ENCODE results near the gene HRCT1. TPM values are rescaled to one million over a fixed set of nuclear protein-coding genes. Genes with fewer than 3 reads are reported as not detected.

HRCT1 gene
- total and polyA plus RNA-seq, 12 donors = 0.35 to 5.9 (median 1.7) TPM; not detected in 3

DNA sequence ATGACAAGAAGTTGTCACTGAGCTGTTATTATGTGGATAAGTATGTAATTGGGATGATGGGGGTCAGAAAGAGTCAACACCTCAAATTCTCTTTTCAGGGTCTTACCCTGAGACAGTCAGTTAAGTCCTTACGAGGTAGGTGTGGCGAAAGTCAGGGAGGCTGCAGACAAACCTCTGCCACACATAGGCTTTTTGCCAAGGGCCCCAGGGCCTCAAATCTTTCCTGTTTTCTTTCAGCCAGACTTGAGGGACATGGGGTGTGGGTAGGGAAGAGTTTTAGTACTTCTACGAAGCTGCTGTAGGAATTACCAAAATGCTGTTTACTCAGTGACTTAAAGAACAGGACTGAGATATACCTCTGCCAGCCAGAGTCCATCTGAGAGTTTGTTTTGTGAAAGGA is 38.2 kb downstream of the HRCT1 start:
- H3K9me3 ChIP-seq (replicated peaks in 1 of 3) = no peaks in the 10 kb centered on the region
- intact Hi-C loops (cut with DNase I) = loop anchor here in 1 of 2 donors (2.0 kb wide), 1 partner anchor 41 kb away; no protein-coding TSS in a partner anchor
- H3K27me3 ChIP-seq = no peaks in the 10 kb centered on the region
- peaks cover 0 to 5% of the 10 kb centered on the region in 2 donors for H3K4me1 ChIP-seq (replicated peaks in 1 of 2)
- WGBS, 4 donors = 90 to 95% (median 92%) methylated on average over 3 of the region's 3 CpGs
- no peak for TF ChIP-seq POLR2A (IDR thresholded peaks at IDR 0.05)
- TF ChIP-seq, protein P1, sequence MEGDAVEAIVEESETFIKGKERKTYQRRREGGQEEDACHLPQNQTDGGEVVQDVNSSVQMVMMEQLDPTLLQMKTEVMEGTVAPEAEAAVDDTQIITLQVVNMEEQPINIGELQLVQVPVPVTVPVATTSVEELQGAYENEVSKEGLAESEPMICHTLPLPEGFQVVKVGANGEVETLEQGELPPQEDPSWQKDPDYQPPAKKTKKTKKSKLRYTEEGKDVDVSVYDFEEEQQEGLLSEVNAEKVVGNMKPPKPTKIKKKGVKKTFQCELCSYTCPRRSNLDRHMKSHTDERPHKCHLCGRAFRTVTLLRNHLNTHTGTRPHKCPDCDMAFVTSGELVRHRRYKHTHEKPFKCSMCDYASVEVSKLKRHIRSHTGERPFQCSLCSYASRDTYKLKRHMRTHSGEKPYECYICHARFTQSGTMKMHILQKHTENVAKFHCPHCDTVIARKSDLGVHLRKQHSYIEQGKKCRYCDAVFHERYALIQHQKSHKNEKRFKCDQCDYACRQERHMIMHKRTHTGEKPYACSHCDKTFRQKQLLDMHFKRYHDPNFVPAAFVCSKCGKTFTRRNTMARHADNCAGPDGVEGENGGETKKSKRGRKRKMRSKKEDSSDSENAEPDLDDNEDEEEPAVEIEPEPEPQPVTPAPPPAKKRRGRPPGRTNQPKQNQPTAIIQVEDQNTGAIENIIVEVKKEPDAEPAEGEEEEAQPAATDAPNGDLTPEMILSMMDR (IDR thresholded peaks at IDR 0.05) = no peak
- no peak for DNase-seq
- no peaks in the 10 kb centered on the region for H3K36me3 ChIP-seq (replicated peaks in 1 of 2)
- no peak overlapping the region for H3K4me3 ChIP-seq
- H3K27ac ChIP-seq = no peak overlapping the region

DNA sequence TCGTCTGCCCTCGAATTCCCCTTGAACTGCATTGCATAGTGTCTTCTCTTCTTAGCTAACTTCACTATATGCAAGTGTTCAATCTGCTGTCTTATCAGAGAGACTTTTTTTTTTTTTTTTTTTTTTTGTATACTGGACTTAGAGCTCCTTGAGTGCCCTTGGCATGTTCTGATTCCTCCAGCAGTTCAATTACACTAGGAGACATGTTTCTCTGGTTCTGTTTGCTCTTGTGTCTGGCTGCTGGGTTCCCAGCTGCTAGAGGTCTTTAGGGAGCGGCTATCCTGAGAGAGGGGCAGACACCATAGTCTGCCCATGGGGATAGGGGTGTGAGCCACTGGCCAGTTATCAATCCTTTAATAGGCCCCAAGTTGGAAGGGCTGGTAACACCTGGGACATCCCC is 38.8 kb downstream of the HRCT1 start:
- WGBS, 4 donors = 78 to 95% (median 84%) methylated on average over 3 of the region's 3 CpGs
- H3K4me1 ChIP-seq (replicated peaks in 1 of 2) = peaks cover 0 to 5% of the 10 kb centered on the region in 2 donors
- TF ChIP-seq POLR2A (IDR thresholded peaks at IDR 0.05) = no peak
- TF ChIP-seq, protein P1 (IDR thresholded peaks at IDR 0.05) = no peak
- H3K4me3 ChIP-seq = no peak overlapping the region
- no peak overlapping the region for H3K27ac ChIP-seq
- H3K9me3 ChIP-seq (replicated peaks in 1 of 3) = no peaks in the 10 kb centered on the region
- H3K27me3 ChIP-seq = no peaks in the 10 kb centered on the region
- no peaks in the 10 kb centered on the region for H3K36me3 ChIP-seq (replicated peaks in 1 of 2)
- DNase-seq = no peak
- intact Hi-C loops (cut with DNase I) = loop anchor here (2.0 to 5.0 kb wide), 2 partner anchors 38 to 42 kb away; partner anchors contain the start of genes HRCT1 (in 1 of the 2) and SPAAR (in 1 of the 2)

DNA sequence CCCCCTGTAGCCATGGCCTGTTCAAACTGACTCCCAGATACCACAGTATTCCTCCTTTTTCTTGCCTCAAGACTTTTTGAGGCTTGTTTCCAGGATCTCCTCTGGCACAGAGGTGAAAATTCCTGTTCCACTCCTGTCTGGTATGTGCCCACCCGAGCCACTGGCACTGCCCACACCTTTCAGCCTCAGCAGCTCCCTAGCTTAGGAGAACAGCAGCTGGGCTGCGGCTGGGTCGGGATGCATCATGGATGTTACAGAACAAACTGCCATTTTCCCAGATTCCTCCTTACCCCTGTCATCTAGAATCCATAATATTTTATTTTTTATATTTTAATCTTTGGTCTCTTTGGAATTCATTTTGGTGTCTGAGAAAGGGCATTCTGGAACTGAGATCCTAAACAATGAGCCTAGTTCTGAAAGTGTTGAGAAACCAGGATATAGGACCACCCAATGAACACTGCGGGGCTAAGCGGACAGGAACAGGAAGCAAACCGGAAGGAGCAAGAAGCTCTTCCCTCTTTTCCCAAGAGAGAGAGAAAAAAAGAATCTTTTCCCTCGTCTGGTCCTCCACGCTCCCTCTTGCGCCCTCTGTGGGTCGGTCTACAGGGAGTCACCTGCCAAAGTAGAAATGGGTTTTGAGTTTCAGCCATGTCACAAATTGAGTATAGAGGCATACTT is 39.5 kb downstream of the HRCT1 start:
- Histone ChIP-seq H3K27ac (no peak overlapping the region), H3K4me3 (peak overlapping the region in 1 of 4 donors; percentile 32), H3K4me1 (replicated peaks in 1 of 2) (peaks cover 0 to 5% of the 10 kb centered on the region in 2 donors), H3K27me3 (no peaks in the 10 kb centered on the region), H3K36me3 (replicated peaks in 1 of 2) (no peaks in the 10 kb centered on the region), H3K9me3 (replicated peaks in 1 of 3) (no peaks in the 10 kb centered on the region)
- 24 to 26% (median 26%) methylated on average over 10 of the region's 10 CpGs for WGBS, 4 donors
- intact Hi-C loops (cut with DNase I) = loop anchor here (2.0 to 5.0 kb wide), 2 partner anchors 38 to 43 kb away; partner anchors contain the start of genes HRCT1 (in 1 of the 2) and SPAAR (in 1 of the 2)
- TF ChIP-seq, protein P1 (IDR thresholded peaks at IDR 0.05) = peak; percentile 72 to 91 (median 84)
- TF ChIP-seq POLR2A (IDR thresholded peaks at IDR 0.05) = no peak
- peak; percentile 78 to 89 (median 83) for DNase-seq

DNA sequence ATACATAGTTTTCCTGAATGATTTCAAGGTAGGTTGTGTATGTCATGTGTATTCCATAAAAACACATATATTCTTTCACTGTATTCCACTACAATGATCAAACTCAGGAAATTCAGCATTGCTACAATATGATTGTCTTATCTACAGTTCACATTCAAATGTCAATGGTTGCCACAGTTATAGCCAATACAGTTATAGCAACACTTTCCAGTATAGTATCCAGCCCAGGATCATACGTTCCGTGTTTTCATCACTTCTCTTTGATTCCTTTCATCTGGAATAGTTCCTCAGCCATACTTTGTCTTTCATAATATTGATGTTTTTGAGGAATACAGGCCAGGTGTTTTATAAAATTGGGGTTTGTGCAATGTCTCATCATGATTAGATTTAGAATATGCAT is 42.4 kb downstream of the HRCT1 start:
- Histone ChIP-seq H3K36me3 (replicated peaks in 1 of 2) (no peaks in the 10 kb centered on the region), H3K4me3 (no peak overlapping the region), H3K9me3 (replicated peaks in 1 of 3) (no peaks in the 10 kb centered on the region), H3K27me3 (no peaks in the 10 kb centered on the region), H3K27ac (peak overlapping the region in 1 of 5 donors; percentile 57), H3K4me1 (replicated peaks in 1 of 2) (peaks cover 0 to 5% of the 10 kb centered on the region in 2 donors)
- TF ChIP-seq, protein P1 (IDR thresholded peaks at IDR 0.05) = no peak
- TF ChIP-seq POLR2A (IDR thresholded peaks at IDR 0.05) = no peak
- DNase-seq = no peak
- intact Hi-C loops (cut with DNase I) = loop anchor here in 1 of 2 donors (5.0 kb wide), 1 partner anchor 41 kb away; the partner anchor contains the start of genes HRCT1 and SPAAR
- 63 to 85% (median 72%) methylated on average over 2 of the region's 2 CpGs for WGBS, 4 donors

Data from adrenal gland (tissue), 12 donors.